Stomach (tissue), 4 donors: ENCODE measurements around the gene PM20D2.

Experiments used
- POLR2A ChIP-seq, 4 donors: fragments of 450-650 bp; IDR thresholded peaks; one replicate each; pipeline ENCODE4 v1.6.1; 2016; ENCODE audit warnings: antibody characterized with exemption in 4 of 4, control low read depth in 2 of 4, mild to moderate bottlenecking in 1 of 4, moderate library complexity in 1 of 4
- TF ChIP-seq, protein P1 (sequence below), 7 experiments: fragments of 450-650 bp in 4 of 7; fragments of 200-600 bp in 3 of 7; sonication (generic) in 3 of 7; IDR thresholded peaks; one replicate each; pipeline ENCODE4 v1.5.1; 2016 to 2019; ENCODE audit warnings: antibody characterized with exemption in 7 of 7, control low read depth in 2 of 7, mild to moderate bottlenecking in 1 of 7

DNA sequence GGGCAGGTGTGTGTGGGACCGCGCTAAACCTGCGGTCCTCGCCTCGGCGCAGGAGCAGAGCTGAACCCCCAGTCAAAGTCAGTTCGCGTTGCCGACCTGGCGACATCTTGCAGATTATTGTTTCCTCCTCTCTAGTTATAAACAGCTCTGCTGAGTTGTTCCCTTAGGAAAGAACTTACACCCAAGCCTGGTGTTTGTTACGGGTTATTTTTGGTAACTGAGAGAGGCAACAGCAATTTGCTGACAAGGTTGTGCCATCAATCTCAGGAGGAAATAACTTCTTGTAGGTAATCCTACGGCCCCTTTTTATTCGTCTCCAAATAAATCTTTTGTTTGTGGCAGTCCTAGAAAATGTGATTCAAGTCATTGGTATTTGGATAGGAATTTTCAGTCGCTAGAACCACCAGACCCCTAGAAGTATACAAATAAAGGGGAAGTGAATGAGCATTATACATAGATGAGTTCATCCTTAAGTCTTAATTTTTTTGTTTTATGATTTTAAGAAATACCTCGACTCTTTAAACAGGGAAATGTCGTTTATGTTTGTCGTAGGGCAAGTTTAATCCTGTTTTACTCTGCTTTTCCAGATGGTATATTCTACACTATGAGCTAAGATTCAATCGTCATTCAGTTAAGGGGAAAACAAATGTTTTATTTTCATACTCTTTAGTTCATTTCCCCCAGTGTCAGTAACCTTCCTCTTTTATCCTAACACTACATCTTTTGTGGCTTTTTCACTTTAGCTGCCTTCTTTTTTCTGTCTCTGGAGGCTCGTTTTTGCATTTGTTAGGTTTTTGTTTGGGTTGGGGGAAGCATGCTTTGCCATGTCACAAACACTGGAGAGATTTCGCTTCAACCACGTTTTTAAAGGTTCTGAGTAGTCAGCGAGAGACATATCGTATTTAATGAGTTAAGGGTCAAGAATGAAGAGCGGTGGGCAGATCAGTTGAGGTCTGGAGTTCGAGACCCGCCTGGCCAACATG lies 1.2 kb downstream of the PM20D2 start:
- TF ChIP-seq, protein P1, sequence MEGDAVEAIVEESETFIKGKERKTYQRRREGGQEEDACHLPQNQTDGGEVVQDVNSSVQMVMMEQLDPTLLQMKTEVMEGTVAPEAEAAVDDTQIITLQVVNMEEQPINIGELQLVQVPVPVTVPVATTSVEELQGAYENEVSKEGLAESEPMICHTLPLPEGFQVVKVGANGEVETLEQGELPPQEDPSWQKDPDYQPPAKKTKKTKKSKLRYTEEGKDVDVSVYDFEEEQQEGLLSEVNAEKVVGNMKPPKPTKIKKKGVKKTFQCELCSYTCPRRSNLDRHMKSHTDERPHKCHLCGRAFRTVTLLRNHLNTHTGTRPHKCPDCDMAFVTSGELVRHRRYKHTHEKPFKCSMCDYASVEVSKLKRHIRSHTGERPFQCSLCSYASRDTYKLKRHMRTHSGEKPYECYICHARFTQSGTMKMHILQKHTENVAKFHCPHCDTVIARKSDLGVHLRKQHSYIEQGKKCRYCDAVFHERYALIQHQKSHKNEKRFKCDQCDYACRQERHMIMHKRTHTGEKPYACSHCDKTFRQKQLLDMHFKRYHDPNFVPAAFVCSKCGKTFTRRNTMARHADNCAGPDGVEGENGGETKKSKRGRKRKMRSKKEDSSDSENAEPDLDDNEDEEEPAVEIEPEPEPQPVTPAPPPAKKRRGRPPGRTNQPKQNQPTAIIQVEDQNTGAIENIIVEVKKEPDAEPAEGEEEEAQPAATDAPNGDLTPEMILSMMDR (IDR thresholded peaks at IDR 0.05), result no peak
- TF ChIP-seq POLR2A (IDR thresholded peaks at IDR 0.05), result no peak
